AG08395 (cell line): Measurements from ENCODE around the gene DPH1.

Source experiments
- DNase-seq: peaks from one replicate; pipeline ENCODE4 v3.0.0; 2012; ENCODE audit warnings: mixed read lengths, low spot score

The DPH1 gene

DNA sequence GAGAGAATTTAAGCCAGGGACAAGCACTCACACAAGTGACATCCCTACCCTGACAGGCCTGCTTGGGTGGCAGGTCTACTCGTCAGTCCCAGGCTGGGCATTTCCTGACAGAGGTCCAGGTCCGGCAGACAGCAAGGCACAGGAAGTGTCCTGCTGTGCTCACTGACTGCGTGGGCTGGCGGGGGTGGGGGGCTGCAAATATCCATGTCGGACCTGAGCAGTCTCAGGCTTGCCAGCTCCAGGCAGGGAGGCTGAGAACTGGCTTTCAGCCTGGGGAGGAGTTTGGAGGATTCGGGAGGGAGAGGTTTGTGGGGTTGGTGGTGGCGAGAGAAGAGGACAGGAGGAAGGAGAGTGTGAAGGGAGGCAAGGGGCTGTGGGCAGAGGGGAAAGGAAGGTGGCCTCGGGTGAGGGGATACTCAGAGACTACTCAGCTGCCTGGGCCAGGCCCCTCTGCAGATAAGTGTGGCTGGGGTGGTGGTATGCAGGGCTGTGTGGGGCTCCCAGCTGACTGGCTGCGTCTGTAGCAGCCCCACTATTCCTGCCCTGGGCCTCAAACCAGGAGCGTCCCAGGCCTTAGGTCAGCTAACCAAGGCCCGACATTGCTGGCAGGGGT, 32.7 kb downstream of the DPH1 start:
- DNase-seq, result no peak

DNA sequence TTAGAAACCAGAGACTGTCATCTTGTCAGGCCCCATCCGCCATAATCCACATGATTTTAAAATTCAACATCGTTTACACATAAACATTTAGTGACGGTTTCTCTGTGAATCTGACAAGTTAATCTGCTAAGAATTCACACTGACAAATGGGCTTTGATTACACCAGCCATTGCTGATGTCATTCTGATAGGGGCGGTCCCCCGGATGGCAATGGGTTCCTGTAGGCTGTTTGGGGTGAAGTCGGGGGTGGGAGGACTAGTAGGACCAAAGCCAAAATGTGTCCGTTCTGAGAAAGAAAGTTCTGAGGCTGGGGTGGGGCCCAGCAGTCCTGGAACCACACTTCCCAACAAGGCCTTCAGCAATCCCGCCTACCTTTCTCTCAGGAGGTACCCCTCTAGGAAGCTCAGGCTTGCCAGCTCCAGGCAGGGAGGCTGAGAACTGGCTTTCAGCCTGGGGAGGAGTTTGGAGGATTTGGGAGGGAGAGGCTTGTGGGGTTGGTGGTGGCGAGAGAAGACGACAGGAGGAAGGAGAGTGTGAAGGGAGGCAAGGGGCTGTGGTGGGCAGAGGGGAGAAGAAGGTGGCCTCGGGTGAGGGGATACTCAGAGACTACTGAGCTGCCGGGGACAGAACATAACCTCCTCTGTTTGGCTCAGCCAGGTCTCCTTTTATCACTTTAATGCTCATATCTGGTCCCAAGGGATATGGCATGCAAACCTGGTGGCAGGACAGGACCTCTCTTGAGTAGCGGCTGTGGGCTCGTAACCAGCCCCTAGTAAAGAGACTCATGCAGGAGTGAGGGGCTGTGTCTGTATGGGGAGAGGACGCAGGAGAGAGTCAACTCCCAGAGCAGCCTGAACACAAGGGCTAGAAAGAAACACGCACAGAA, 33.6 kb downstream of the DPH1 start:
- no peak for DNase-seq

DNA sequence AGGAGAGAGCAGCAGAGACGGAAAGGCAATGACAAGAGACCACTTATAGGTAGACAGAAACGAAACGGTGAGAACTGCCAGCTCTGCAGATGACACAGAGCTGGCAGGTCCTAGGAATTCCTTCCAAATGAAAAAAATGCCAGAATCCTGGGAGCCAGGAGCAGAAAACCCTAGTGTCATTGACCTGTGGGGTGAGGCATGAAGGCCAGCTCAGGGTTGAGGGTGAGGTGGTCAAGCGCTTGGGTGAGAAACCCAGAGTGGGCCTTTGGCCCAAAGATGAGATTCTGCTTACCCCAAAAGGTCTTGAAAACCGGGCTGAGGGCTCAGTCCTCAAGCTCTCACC, 34.2 kb downstream of the DPH1 start:
- DNase-seq, result no peak

DNA sequence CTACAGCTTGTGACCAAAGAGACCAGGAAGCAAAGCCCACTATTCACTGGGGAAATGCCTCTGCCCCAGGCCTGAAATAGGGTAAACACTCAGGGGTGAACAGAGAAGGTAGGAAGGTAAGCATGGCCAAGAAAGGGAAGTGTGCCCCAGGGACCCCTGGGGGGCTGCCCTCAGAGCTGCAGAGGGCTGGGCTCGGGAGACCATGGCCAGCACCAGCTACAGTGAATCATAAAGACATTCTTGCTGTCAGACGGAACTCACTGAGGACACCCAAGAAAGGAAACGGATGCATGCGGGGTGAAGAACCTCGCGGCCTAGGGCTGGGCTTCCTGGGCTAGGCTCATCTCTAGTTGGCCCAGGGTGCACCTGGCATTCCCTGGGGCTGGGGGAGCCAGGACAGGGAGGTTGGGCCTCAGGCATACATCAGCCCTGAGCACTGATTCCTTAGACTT, 34.6 kb downstream of the DPH1 start:
- no peak for DNase-seq

DNA sequence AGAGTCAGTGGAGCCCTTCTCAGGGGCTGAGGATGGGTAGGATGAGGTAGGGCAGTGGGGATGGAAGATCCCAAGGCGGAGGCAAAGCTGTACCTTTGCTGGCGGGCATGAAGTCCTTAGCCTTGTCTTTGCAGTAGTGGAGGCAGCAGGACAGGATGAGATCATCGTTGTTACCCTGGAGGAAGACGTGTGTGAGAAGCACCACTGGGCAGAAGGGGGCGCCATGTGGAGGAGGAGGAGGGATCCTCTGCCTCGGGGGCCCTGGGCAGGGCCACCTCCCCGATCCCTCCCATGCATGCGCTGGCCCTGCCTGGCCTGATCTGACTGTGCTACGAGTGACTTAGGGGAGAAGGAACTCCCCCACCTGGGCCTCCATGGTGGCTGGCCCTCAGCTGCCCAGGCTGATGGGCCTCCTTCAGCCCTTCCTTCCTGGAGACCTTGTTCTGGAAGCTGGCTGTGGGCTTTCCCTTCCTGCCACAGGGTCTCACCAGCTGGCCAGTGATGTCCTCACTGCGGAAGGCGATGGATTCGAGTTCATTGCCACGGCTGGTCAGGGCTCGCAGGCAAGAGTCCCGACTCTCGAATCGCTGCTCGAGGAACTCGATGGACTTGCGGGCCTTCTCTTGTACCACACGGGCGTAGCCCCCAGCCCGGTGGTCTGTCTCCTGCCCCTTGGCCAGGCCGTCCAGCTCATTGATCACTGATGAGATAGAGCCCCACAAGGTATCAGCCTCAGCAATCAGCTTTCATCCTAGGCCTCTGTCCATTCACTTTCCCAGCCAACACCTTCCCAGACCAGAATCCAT, 35.2 kb downstream of the DPH1 start:
- DNase-seq, result no peak

DNA sequence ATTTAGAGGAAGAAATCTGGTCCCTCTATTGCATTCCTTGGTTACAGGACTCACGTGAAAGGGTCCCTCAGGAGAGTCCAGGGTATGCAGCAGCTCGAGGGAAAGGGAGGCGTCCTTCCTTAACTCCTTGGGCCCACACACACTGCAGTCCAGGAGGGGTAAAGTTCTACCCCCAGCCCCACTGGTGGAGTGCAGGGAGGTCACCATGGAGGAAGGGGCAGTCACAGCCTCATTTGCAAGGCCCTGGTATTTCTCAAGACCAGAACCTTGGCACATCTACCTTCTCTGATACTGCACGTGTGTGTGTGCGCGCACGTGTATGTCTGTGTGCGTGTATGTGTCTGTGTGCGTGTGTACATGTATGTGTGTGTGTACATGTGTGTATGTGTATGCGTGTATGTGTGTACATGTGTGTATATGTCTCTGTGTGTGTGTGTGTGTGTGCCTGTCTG, 36.0 kb downstream of the DPH1 start:
- DNase-seq, result no peak

DNA sequence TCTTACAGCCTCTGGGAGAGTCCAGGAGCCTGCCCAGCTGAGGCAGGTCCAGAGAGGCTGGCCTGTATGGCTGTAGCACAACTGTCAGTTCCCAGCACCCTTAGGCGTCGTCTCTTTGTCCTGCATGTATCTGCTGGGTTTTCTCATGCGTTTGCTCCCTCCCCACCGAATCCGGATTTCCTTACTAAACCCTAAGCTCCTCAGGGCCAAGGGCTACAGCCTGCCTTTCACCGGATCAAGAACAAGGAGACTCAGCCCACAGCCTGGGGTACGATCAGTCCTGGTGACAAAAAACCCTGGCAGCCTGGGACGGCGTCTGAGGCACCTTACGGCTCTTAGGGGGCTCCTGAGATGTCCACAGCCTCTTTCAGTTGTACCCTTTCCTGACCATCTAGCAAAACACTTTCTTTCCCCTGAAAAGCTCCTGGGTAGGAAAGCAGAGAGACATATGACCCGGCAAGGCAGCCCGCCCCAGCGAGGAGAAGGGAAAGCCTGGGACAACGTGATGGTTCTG, 37.2 kb downstream of the DPH1 start:
- DNase-seq, result no peak

DNA sequence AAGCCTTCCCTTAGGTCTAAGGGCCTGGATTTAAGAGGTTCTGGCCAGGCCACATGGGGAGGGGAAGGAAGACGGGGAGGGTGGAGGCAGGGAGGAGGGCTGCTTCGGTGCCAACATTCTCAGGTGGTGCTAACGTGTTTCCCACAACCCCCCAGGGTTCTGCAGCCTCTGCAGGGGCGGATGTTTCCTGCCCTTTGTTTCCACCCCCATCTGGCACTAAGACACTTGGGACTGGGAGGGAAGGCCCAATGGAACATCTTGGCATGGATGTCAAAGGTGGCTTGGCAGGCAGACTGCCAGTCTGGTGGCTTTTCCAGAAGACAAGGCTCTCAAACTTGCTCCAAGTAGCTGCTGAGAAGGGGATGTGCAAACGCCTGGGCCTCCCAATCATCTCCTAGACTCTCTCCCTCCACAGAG, 37.7 kb downstream of the DPH1 start:
- DNase-seq, result no peak

DNA sequence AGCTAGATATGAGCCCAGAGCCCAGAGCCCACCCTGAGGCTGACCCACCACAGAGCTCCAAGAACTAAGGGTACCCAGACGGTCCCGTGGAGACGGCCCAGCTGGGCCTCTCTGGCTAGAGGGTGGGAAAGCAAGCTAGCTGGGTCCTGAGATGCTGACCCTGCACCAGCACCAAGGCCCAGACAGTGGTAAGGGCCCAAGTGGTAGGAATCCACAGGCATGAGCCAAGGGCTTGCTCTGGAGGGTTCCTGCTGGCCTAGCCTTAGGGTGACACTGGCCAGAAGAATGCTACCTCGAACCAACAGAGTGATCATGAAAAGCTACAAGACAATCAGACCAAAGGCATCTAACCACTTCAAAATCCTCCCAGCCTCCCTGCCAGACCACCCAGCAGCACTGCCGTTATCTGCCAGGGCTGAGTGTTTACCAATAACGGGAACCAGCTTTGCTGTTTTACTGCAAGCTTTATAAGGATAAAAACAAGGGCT, 38.1 kb downstream of the DPH1 start:
- DNase-seq, result peak; percentile 85

DNA sequence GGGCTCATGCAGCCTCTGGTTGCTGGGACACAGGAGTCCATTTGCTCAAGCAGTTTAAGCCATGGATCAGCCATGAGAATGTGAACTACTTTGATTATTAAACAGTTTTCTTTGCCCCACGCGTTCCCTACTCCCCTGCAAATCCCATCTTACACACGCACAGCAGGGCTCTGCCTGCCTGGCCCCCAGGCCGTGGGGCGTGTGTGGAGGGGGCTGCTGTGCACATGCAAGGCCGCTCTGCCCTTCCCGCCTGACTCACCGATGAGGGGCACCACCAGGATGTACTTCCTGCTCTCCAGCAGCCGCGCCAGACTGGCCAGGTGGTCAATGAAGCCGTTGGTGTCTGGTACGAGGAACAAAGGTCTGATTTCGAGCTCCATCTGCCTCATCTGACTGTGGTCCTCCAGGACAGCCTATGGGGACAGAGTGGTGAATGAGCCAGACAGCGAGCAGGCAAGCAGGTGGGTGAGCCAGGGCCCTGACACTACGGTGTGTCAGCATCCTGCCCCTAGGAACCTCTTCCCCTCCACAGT, 38.6 kb downstream of the DPH1 start:
- no peak for DNase-seq

DNA sequence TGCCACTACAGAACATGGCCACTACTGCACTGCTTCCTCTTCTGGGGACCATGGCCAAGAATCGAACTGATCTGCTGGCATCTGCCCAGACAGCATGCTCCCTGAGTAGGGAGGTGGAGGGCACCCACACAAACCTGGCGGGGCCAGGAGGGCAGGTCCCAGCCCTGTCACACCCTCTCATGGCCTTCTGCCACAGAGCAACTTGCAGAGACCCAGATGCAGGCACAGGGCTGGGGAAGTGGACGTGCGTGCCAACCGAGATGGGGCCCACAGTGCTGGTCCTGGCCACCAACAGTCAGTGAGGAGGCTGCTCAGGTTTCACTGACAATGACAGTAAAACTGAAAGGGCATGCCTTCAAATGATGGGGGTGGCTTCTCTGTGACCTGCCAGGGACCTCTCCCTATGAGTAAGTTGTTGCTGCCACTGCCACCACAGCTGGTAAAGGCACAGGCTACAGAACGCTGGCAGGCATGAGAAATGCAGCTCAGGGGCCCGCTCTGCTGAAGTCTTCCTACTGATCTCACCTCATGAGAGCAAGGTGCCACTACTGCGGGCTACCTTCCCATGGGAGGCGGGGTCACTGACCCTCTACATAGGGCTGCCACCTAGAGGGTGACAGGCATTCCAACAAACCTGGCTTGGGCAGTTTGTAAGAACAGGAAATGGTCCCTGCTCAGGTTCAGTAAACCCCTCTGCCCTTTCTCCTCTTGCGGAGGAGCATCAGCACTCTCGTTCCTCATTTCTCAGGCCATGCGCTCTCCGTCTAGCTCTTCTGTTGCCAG, 40.5 kb downstream of the DPH1 start:
- no peak for DNase-seq

DNA sequence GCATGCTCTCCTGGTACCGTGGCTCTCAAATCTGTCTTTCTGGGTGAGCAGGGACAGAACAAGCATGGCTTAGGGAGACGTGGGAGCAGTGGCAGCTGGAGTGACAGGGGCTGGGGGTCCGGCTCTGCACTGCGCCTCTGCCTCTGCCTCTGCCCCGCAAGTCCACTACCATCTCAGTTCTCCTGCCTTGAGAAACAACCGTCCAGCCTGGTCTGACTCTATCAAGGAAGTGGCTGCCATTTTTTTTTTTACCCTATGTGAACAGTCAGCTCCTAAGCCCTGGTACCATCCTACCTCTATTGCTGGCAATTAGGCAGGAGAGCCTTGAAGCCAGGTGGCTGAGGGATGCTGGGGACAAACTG, 41.1 kb downstream of the DPH1 start:
- no peak for DNase-seq

DNA sequence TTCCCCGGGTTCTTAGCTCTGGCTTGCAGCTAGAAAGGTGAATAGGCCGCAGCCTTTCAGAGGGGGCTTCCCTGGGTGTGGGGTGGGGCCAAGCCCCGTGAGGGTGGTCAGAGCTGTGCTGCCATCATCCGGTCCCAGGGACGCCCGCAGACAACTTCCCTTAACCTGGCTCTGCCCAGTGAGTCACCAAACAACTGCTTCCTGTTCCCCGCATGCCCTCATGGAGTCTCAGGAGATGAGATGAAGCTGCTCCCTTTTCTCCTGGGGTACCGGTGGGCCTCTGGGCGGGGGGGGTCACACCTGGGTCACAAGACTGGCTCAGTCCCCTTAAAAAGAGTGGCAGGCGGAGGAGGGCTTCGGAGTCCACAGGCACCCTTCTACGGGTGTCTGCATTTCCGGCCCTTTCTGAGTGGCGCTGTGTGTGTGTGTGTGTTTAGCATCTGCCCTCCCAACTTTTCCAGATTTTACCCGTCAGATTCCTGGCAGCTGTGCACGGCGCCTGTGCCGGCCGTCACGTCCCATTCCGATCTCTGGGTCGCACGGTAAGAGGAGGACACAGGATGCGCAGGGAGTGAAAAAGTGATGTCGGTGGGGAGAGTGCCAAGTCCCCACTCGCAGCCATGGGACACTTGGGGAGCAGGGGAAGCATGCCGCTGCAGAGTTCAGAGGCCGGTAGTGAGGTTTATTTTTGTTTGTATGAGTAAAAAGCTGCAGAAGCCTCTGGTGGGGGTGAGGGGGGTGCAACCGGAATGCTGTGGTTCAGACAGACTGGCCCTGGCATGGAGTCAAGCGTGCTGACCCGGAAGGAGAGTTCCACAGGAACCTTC, 41.7 kb downstream of the DPH1 start:
- DNase-seq, result no peak

DNA sequence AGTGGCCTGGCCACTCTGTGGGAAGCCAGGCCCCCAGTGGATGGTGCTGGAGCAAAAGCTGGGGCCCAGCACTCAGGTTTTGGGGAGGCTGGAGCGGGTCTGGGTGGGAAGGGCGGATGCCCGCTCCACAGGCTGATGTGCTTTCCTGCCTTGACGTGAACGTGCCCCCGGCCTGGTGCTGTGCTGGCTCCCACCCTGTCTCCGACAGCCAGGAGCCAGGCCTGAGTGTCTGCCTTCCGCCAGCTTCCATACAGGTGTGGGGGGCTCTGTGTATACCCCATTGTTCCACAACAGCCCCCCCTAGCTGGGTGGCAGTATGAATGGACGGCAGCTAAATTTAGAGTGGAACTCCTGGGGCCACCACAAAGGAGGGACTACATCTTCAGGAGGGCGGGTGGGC, 45.0 kb downstream of the DPH1 start:
- no peak for DNase-seq

DNA sequence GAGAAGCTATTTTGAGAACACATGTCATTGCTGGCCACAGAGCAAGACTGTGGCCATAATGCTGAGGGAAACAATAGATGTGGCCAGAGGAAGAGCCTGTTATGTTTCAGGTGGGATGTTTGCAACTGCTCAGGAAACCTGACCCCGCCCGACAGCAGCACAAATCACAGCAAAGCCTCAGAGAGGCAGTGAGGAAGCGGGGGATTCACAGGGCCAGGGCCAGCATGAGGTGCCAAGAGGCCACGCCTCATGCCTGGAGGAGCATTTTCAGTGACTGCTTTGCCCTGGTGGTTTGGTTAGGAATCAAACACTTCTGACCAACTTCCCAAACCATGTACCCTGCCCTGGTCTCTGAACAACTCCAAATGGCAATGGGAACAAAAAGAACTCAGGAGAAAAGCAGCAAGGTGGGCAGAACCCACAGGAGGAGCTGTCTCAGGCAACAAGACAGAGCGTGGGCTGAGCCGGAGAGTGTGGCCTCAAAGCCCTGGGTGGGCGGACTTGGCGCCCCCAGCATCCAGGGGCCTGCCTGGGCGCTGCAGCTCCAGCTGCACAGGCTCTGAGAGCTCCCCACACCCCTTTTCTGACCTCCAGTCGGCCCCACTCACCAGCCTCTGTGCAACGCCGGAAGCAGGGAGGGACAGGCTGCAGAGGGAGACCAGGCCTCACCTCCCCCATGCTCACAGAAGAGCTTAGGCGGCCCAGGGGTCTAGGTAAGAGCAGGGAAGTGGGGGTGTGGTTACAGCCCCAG, 45.6 kb downstream of the DPH1 start:
- DNase-seq, result no peak

DNA sequence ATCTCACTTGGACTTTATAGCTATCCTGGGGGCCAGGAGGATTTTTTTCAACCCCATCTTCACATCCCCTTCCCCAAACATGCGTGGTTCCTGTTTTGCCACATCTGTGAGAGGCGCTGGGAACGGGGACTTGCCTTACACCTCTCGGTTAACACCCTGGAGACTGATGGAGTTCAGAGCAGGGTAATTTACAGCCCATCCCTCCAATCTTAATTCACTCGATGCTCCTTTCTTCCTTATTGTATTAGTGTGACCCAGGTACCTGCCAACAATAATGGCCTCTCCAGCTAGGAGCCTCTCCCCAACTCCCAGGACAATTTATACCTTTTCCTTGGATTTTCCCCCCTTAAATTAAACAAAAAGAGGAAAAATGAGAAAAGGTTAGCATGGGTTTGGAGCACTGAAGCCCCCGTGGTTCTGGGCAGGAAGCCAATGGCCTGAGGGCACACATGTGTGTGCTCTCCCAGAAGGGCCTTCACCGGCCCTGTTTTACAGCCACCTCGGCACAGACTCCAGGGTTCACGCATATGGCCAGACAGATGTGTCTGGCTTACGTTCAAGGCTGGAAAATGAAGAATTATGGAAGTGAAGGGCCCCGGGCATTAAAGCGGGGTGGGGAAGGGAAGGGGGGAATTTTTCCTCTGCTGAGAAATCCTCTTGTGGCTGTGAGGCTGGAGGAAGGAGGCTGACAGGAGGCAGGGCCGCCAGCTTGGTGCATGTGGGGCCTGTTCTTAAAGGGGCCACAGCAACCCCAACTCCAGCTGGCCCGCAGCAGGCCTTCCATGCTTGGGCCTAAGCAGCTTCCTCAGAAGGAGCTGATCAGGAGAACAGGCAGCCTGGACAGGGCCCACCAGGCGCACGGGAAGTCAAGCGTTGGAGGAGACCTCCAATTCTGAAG, 46.4 kb downstream of the DPH1 start:
- no peak for DNase-seq

DNA sequence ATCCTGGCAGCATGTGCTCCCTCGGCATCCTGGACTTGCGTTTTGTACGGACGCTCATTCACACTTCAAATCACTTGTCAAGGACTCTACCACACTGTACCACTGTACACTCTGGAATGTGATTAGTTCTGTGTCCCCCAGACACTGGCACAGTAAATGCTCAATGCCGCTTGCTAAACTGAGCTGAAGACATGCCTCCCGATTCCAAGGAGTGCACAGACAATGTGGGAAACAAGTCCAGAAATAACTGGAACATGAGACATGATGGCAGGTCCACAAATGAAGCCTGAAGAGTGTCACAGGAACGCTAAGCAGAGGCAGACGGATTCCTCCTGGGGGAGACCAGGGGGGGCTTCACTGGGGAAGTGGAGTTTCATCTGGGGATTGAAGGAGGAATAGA, 47.1 kb downstream of the DPH1 start:
- DNase-seq, result no peak

DNA sequence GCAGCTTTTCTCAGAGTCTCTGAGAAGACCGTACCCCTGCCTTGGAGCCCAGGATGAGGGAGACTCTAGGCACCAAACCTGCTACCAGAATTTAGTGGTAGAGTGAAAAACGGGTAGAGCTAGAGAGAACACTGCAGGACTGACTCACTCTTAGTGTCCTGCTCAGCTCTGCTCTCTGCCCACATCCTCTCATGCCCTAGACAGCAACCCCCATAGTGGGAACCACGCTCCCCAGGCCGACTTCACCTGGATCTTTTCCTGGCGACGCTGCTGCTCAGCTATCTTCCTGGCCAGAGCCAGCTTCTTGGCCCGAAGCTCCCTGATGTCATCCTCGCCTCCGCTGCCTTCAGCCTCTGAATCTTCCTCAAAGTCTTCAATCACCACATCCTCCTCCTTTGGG, 51.6 kb downstream of the DPH1 start:
- DNase-seq, result peak; percentile 56
